DMS 273 treated with DMSO at 0.1 percent for 48 hours (cell line): ENCODE results near the gene ZNF205.
A peak's percentile ranks its signal among the peaks of the same experiment; 100 is the strongest.
"Not testable (repeated sequence)": the region's sequence is repeated elsewhere in the genome, so short reads cannot be mapped to it uniquely, and the experiment has no call there.

Experiments used
- DNase-seq: peaks from one replicate; lab custom pipeline; 2025; lab: John Stamatoyannopoulos, UW

The ZNF205 gene

GRCh38 chr16:3149630-3150345, 37.4 kb downstream of the ZNF205 start:
- no peak for DNase-seq

- peak; percentile 94 for DNase-seq
Measured at GRCh38 chr16:3150346-3151218, 38.2 kb downstream of the ZNF205 start.

GRCh38 chr16:3152027-3152276, 39.6 kb downstream of the ZNF205 start:
- DNase-seq = no peak

- DNase-seq = peak; percentile 96
Measured at GRCh38 chr16:3152277-3152990, 40.0 kb downstream of the ZNF205 start.

- no peak for DNase-seq
Measured at GRCh38 chr16:3152991-3153368, 40.6 kb downstream of the ZNF205 start.

- DNase-seq = no peak
Measured at GRCh38 chr16:3155181-3155580, 42.8 kb downstream of the ZNF205 start.

- DNase-seq = no peak
Measured at GRCh38 chr16:3155972-3156371, 43.6 kb downstream of the ZNF205 start.

- DNase-seq = peak; percentile 93
Measured at GRCh38 chr16:3157229-3158025, 45.0 kb downstream of the ZNF205 start.

GRCh38 chr16:3158026-3158509, 45.7 kb downstream of the ZNF205 start:
- DNase-seq = no peak

- peak; percentile 89 for DNase-seq
Measured at GRCh38 chr16:3158510-3159314, 46.3 kb downstream of the ZNF205 start.

GRCh38 chr16:3161235-3162018, 49.0 kb downstream of the ZNF205 start:
- peak; percentile 38 for DNase-seq

GRCh38 chr16:3164121-3164991, 52.0 kb downstream of the ZNF205 start:
- no peak for DNase-seq

GRCh38 chr16:3165111-3165822, 52.9 kb downstream of the ZNF205 start:
- no peak for DNase-seq

- no peak for DNase-seq
Measured at GRCh38 chr16:3166505-3166886, 54.1 kb downstream of the ZNF205 start.

- DNase-seq = not testable (repeated sequence)
Measured at GRCh38 chr16:3168729-3169128, 56.3 kb downstream of the ZNF205 start.
